G401.6 (cell line): ENCODE results near the gene EBF3.
"Not testable (repeated sequence)": the region's sequence is repeated elsewhere in the genome, so short reads cannot be mapped to it uniquely, and the experiment has no call there.

Experiments used
- FAIRE-seq: peaks from 2 replicates; lab custom pipeline; 2012; peaks lifted over from hg19 to GRCh38; lab: Jason Lieb, UNC

Gene EBF3

DNA sequence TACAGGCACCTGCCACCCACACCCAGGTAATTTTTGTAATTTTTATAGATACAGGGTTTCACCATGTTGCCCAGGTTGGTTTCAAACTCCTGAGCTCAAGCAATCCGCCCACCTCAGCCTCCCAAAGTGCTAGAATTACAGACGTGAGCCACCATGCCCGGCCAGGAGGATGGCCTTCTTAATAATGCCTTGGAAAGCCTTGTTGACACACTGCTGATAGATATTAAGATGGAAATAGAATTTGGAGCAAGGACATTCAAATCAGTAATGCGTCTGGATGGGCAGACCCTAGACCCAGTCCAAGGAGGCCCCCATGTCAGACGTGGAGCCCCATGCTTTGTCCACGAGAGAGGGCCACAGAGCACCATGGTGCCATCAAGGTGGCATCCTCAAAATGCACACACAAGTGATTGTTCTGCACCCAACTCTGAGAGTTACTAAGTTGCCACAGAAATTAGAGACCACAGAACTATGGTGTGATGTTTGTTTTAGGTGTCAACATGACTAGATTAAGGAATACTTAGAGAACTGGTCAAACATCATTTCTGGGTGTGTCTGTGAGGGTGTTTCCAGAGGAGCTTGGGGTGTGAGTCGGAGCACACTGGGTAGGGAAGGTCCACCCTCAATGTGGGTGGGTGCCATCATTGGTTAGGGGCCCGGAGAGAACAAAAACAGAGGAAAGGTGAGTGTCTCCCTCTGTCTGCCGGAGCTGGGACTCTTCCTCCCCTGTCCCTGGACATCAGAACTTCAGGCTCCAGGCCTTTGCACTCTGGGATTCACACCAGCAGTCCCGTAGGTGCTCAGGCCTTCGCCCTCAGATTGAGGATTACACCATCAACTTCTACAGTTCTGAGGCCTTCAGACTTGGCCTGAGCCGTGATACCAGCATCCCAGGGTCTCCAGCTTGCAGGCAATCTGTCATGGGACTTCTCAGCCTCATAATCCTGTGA lies 34.5 kb downstream of the EBF3 start:
- no peak for FAIRE-seq

DNA sequence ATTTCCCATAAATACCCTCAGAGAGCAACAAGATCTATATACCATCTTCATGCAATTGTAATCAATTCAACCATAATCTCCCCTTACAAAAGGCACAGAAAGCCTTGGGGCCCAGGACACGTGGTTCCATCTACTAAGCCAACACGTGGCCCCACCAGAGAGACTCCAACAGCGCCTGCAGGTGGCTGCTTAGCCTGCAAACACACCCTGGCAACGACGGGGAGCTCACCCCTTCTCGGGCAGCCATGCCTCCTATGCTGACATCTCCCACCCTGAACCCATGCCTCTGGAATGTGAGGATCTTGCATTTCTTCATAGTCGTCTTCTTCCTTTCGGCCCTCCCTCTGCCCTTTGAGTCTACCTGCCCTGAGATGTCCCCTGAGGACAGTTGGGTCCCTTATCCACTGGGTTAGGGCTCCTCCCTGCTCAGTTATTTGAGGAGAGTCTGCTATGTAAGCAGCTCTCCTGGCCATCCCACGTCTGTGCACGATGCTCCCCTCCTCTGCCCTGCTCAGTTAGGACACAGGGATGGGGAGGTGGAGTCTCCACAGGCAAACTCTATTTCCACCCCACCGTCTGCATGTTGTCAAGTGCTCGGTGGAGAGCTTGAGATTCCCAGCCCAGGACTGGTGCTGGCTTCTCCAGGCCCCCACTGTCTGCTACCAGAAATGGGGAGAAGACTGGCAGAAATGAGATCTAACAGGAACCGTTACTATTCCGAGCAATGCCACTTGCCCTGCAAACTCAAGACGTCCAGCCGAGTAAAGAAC lies 36.5 kb downstream of the EBF3 start:
- FAIRE-seq = no peak

- FAIRE-seq = no peak
Observed at GRCh38 chr10:129926066-129927055, 37.7 kb downstream of the EBF3 start.

- FAIRE-seq = no peak
Observed at GRCh38 chr10:129924375-129925085, 39.5 kb downstream of the EBF3 start.

DNA sequence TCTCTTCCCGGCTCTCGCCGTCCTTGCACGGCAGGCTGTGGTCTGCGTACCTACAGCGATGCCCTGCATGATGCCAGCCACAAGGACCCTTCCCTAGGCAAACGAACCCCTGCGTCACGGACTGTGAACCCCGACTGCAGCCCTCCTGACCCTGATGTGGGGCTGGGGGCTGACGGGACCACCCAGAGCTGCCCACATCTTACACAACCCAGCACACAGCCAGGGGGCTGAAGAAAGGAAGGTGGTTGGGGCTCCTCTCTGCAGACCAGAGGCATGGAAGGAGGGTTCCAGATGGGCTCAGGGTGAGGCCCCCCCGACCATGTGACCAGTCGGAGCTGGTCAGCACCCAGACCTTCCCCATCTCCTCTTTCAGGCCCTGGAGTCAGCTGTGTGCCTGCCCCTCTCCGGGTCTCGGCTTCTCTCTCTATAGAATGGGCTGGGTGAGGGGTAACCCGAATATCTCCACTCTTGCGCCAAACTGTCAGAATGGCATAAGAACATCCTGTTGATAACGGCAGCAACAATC lies 41.4 kb downstream of the EBF3 start:
- FAIRE-seq = no peak

GRCh38 chr10:129921801-129922597 lies 42.1 kb downstream of the EBF3 start:
- no peak for FAIRE-seq

GRCh38 chr10:129921065-129921670 lies 42.9 kb downstream of the EBF3 start:
- FAIRE-seq = no peak

DNA sequence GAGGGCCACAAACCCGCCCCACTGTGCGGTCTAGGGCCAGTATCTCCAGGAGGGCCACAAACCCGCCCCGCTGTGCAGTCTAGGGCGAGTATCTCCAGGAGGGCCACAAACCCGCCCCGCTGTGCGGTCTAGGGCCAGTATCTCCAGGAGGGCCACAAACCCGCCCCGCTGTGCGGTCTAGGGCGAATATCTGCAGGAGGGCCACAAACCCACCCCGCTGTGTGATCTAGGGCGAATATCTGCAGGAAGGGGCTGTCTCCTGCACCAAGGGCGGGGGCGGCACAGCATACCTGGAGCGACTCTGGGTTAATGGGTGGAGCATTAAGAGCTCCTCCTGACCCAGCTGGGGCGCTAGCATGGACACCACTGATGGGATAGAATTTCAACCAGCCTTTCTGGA lies 43.9 kb downstream of the EBF3 start:
- not testable (repeated sequence) for FAIRE-seq

- no peak for FAIRE-seq
Observed at GRCh38 chr10:129919358-129919757, 44.7 kb downstream of the EBF3 start.

- FAIRE-seq = no peak
Observed at GRCh38 chr10:129918836-129919235, 45.2 kb downstream of the EBF3 start.

DNA sequence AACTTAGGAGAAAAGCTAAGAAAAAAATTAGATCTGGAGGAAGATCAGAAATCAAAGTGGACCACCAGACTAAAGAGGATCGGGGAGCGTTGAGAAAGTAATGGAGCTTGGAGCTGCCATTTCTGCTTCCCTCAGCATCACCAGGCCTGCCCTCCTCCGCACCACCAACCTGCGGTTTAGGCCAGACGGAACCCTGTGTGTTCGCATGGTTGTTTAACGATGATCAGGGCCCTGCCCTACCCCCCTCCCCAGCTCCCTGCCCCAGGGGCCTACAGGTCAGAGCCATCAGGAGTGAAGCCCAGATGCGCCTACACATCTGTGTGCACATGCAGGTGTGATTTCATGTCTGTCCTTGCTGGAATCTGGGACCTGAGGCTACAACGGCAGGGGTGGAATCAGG lies 45.7 kb downstream of the EBF3 start:
- no peak for FAIRE-seq

GRCh38 chr10:129917936-129918335 lies 46.1 kb downstream of the EBF3 start:
- FAIRE-seq = no peak

GRCh38 chr10:129916506-129916995 lies 47.5 kb downstream of the EBF3 start:
- FAIRE-seq = no peak

DNA sequence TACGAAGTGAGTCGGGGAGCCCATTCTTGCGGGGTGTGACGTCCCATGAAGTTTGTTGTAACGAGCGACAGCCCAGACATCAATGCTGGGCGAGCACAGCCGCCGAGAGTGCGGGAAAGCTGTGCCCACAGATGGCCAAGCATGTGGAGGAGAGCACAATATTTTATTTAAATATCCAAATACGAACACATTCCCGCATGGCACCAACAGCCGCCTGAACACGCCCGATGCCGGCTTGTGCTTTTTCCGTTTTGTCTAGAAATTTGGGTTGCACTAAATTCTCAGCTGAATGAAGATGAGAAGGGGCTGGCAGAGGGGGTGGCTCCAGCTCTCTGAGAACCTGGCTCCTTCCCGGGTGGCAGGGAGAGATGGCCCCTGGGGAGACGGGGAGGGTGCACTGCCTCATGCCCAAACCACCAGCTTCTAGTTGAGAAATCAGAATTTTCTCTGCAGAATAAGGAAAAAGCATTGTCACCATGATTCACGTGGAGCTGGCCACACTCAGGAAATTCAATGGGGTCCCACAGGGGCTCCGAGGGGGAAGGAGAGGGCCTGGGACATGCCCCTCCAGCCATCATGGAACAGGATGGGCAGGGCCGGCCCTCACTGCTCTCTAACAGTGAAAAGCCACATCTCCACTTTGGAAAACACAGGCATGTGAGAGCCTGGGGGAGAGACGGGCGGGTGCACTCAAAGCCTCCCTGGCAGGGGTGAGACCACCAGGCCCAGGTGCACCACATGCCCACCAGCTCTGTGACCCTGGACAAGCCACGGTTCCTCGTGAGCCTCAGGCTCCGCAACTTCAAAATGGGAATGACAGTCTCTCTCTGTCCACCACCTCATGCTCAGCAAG lies 48.3 kb downstream of the EBF3 start:
- FAIRE-seq = no peak

DNA sequence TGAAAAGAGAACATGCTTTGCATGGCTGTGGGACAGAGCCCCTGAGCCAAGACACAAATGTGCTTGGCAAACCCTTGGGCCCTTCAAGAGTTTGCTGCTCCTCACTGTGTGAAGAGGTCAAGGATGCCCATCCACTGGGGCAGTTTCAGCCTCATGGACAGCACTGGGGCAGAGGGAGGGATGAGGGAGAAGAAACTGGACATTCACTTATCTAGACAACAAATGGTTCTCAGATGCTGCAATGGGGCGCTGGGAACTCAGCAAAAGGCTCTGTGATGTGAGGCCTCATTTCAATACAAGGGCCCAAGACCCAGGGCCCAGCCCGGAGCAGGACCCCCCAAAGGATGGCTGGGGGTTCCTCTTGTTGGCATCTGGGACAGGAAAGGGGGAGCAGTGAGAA lies 49.1 kb downstream of the EBF3 start:
- FAIRE-seq = no peak

- FAIRE-seq = no peak
Observed at GRCh38 chr10:129914153-129914855, 49.8 kb downstream of the EBF3 start.

DNA sequence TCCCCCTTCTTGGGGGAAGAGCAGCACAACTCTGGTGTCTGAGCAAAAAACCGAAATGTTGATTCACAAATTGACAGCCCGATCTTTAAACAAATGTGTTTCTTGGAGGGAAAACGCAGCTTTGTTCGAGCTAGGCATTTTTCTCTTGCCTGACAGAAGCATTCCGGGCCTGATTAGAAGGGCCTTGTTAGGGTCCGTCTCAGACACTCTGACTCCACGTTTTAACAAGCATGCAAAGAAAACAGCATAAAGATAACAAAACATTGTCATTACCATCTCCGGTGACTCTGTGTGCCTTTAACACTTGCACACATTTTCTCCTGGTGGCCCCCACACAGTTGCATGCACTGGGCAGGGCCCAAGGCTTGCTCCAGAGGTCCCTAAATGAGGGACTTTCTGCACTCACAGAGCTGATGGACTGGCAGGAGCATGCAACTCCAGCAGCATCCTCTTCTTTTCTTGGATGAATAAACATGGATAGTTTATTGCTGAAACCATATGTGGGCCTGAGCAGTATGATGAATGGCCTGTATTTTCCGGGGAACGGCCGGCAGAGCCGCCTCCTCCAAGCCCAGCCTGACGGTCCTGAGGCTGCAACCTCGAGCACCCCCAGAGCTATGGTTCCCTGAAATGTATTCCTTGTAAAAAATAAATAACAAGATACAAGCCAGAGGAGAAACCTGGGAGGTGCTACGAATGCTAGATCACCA lies 50.9 kb downstream of the EBF3 start:
- FAIRE-seq = no peak
